Right renal cortex interstitium (tissue), 3 donors: Measurements from ENCODE around the gene MGLL. TPM values are rescaled to one million over a fixed set of nuclear protein-coding genes. Genes with fewer than 3 reads are reported as not detected.

Source experiments
- DNase-seq, 3 donors: peaks; one replicate each; pipeline ENCODE4 v3.0.0-alpha.2; 2013; ENCODE audit warnings: low read depth in 3 of 3, low spot score in 2 of 3
- polyA plus RNA-seq, 3 donors: library from polyadenylated mRNA; unstranded; fragments of 120-200 nt; gene quantifications; one replicate each; pipeline ENCODE4 v1.2.1, GENCODE V29; 2013; ENCODE audit not compliant: insufficient read length in 3 of 3

The MGLL gene
- polyA plus RNA-seq, 3 donors = 21.8 to 24.9 (median 23.0) TPM

DNA sequence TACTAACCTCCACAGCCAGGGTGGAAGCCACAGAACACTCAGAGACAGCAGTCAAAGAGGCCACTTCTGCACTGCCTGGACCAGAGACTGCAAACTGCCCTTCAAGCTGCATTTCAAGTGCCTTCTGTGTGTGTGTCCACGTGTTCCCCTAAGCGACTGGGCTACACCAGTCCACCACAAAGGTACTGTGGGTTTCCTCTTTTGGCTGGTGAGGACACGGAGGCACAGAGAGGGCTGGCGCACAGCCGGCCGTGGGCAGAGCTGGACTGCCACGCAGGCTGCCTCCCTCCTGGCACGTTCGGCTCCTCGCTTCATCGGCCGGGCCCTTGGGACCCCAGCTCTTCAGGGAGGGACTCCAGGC, 60.9 kb downstream of the MGLL start:
- DNase-seq = no peak

DNA sequence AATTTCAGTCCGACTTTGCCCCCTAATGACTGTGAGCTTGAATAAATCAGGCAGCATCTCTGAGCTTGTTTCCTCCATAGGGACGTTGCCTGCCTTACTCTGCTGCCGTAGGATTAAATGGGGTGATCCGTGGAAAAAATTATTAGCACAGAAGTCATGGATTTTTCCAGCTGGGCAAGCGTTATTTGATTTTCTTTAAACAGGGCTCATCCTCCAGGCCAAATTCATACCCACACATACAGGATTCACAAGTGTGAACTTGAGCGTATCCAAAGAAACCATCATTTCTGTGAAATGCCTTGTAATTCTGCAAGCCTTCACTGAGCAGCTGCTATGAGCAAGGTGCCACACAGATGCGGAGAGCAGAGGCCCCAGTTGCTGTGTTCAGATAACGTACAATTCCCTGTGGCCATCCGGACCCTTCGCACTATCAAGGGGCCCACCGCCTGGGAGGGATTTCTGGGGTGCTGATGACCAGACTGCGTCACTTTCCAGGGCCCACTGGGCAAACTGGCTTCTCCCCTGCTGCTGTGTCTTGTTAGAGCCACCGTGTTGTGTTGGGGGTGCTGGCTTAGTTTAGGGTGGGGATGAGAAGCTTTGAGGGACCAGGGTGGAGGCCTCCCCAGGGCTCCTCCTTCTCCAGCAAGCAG, 61.4 kb downstream of the MGLL start:
- no peak for DNase-seq

DNA sequence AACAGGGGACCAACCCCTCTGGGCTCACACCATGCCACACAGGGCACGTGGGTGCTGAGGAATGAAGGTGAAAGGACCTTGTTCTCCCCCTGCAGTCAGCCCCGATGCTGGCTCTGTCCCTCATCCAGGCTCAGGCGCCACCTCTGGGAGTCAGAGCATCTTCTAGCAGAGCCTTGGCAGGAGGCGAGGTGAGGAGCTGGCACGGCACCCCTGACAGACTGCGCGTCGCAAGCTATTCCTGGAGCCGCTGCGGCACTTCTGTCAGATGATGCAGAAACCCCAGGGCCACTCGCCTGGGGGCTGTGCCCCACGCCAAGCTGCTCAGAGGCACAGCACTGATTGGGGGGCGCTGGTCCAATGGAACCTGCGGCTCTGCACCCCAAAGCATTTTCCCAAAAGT, 62.0 kb downstream of the MGLL start:
- DNase-seq = no peak

DNA sequence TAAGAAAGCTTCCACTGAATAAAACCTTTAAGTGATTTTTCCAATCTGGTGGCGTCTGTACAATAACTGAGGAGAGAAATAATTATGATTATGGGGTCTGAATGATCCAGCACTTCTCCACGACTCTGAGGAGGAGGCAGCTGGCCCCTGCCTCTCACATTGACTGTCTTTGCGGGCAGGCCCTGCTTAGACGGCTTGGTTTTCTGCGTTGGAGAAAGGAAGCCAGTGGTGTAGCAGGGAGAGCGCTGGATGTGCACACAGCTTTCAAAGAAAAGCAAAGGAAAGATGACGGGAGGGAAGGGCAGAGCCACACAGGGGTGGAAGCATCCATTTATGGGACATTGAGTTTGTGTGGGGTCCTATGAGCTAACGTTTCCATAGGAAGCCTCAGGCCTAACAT, 62.5 kb downstream of the MGLL start:
- no peak for DNase-seq

DNA sequence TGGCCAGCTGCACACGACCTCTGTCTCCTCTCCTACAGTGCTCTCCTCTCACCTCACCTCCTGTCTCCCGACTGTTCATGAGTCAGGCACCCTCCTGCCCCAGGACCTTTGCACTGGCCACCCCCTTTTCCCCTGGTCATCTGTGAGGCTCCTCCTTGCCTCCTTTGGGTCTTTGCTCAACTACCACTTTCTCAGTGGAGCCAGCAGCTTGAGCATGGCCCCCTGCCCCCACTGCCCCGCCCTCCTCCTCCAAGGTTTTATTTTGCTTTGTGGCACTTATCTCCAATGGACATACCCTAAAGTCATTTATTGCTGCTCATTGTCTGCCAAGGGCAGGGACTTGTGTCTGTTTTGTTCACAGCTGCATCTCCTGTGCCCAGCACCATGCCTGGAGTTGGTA, 64.3 kb downstream of the MGLL start:
- no peak for DNase-seq

DNA sequence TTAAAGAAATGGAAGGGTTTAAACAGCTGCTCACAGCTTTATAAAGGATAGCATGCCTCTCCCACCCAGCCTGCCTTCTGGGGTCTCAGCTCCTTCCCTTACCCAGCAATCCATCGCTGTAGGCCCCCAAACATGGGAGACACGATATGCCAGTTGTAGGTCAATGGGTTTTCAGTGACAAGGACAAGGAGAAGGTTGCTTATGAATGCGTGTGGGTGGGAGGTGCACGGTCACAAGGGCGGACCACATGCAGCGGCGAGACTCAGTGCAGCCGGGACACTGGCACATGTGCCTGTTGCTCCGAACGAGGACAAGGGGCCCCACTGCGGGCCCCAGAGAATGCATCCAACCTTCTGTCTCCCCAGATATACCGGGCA, 67.0 kb downstream of the MGLL start:
- DNase-seq = no peak

DNA sequence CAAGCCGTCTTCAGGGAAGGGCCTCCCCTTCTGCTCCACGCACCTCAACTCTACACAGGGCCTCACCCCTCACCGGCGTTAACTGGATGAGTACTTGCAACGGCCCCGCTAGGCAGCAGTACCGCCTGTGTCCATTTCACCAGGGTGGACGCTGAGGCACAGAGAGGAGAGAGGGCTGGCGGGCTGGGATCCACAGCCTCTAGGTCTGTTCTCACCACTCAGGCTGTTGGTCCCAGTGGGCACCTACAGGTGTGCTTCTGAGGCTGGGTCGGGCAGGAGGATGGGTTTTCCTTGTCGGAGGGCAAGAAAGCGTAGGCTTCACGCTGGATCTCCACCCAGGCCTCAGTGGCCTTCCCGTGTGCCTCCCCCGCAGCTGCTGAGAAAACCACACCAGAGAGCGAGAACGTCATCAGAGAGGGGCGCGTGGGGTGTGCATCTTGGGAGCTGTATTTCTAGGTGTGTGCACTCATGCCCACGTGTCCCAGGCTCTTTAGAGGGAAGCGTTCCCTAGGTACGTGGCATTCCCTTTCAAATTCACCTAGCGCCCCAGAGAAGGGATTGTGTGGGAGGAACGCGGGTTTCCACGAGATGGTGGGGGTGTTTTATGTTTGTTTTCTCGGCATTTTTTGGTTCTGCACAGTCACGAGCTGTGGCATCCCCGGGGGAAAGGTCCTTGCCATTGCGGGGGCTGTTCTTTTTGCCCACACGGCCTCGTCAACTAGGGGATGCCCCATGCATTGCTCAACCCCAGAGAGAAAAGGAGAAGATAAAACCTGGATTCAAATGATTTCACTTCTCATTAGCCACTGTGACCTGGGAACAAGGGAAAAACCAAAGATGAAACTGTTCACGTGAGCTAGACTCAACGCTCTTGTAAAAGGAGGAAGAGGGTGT, 67.7 kb downstream of the MGLL start:
- DNase-seq = no peak

DNA sequence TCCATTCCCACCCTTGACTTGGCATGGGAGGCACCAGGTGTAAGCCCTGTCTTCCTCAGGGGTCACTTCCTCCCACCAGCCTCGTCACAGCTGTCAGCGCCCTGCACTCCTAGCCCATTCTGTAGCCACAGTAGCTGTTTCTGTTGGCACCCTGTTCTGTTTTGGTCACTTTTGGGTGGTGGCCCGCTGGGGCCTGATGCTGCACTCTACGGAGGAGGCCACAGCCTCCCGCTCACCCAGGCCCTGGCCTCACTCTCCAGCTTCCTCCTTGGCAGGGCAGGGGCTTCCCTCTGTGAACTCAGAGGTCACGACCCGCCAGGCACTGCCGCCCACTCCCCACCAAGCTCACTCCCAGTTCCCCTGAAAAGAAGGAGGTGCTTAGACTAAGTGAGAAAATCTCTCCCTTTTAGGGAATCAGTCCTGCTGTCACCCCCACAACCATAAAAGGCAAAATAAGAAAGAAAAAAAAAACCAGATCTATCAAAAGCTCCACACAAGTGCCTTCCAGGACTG, 68.4 kb downstream of the MGLL start:
- DNase-seq = no peak

DNA sequence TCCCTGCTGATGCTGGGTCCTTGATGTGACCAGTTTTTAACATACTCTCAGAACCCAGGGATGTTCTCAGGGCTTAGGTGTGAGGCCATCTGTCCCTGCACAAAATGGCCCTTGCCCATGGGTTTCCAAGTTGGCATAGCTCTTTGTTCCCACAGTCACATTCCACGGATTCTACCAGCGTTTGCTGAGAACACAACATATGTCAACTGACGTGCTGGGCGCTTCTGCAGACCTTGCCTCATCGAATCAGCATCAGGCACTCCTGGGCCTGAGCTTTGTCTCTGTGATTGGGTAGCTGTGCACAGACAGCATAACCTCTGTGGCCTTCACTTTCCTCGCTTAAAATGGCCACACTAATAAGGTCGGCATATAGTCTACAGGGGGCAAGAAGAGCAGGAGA, 69.0 kb downstream of the MGLL start:
- no peak for DNase-seq

DNA sequence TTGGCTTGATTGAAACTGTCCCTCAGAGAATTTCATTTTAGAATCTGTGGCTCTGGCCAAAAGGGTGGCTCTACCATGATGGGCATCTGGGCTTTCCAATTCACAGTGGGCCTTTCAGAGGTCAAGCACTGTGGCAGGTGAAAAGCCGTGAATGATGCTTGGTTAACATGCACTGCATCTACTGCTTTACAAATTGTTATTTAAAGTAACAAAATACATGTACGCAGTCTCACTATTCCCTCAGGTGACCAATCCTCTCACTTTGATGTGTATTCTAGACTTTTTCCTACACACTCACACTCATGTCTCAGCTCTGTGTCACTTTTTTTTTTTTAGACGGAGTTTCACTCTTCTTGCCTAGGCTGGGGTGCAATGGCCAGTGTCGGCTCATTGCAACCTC, 70.5 kb downstream of the MGLL start:
- DNase-seq = no peak

DNA sequence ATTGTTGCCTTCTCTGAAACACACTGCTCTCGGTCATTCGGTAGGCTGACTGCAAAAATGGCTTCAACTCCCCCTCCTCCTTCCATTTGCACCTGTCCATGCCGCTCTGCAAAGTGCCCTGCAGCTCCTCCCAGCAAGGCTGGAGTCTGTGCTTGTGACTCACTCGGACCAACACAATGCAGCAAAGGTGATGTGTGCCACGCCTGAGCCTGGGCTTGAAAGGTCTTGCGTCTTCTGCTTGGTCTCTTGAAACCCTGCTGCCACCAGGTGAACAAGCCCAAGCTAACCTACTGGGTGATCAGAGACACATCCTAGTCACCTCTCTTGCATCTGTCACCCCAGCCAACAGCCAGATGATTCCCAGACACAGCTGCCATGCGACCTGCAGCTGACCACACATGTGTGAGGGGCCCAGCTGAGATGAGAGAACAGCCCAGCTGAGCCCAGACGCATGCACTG, 71.1 kb downstream of the MGLL start:
- DNase-seq = no peak

DNA sequence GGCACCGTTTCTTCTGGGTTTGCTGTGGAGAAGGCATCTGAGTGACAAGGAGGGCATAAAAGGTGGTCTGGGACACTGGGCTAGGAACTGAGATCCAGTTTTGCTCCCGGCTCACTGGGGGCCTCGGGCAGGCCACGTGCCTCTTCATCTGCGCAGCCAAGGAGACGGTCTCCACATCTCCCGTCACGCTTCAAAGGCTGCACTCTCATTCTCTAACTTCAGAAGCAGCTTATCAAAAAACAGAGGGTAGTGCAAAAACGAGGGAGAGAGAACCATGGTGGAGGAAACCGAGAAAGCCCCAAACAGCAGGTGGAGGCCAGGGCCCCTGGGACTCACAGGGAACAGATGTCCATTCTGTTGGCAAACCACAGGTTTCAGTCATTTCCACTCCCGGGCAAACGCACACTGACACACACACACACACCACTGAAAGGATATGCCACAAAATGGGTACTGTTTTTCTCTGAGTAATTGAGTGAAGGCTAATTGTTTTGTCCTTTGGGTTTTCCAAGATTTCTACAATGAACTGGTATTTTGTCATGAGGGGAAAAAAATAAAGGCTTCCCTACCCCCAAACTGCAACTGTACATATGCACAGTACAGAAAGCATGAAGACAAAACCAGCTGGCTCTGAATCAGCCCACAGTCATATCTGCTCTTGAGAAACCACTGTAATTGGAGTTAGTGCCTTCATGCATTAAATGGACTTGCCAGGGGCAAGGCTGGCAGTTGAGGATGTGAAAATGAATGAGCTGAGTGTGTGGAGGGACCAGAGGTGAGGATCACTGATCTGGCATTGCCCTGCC, 71.9 kb downstream of the MGLL start:
- no peak for DNase-seq

DNA sequence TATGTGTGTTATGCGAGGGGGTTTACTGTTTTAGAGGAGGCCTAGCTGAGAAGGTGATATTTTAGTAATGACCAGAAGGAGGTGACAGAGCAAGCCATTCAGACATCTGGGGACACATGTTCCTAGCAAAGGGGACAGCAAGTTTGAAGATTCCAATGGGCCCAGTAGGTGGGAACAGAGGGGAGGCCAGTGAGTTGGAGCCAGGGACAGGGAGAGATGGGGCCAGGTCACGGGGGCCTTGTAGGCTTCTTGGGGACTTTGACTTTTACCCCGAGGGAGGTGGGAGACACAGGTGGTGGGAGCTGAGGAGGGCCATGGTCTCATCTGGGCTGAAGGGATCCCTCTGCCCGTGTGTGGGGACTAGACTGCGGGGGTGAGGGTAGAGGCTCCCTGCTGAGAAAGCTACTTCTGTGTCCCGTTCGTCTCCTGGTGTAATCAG, 72.5 kb downstream of the MGLL start:
- DNase-seq = no peak

DNA sequence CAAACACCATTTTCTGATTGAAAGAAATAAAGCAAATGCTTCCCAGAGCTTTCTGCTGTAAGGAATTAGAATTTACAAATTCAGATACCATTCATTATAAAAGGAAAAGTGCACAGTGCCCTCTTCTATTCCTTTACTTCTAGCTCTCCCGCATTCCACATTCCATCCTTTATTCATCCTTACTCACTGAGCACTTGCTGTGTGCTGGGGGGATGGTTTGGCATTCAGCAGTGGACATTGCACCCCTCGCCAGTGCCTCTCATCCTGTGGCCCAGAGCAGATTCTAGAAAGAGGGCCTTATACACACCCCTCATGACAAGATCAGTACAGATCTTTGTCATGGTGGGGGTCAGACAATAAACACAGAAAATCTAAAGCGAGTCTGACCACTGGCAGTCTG, 73.0 kb downstream of the MGLL start:
- no peak for DNase-seq

DNA sequence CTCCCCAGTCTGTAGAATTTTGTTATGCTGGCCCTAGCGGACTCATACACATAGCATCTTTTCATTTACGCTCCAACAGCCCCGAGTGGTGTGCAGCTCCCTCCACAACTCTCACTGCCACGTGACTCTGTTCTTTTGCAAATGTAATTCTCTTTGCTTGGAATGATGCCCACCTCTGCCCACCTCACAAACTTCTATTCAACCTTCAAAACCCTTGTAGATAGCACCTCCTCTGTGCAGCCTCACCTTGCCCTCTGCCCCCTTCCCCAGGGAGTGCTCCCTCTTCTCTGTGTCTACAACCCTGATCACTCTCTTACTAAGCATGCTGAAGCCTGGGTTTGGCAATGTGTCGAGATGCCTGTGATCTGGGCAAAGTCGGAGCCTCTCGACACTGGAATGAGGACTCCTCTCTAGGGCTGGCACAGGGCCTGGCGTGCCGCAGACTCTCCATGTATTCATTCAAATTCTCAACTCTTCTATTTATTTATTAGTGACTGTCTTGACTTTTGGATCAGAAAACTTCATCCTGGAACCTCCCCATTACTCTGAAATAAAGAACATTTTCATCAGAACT, 73.5 kb downstream of the MGLL start:
- DNase-seq = no peak

DNA sequence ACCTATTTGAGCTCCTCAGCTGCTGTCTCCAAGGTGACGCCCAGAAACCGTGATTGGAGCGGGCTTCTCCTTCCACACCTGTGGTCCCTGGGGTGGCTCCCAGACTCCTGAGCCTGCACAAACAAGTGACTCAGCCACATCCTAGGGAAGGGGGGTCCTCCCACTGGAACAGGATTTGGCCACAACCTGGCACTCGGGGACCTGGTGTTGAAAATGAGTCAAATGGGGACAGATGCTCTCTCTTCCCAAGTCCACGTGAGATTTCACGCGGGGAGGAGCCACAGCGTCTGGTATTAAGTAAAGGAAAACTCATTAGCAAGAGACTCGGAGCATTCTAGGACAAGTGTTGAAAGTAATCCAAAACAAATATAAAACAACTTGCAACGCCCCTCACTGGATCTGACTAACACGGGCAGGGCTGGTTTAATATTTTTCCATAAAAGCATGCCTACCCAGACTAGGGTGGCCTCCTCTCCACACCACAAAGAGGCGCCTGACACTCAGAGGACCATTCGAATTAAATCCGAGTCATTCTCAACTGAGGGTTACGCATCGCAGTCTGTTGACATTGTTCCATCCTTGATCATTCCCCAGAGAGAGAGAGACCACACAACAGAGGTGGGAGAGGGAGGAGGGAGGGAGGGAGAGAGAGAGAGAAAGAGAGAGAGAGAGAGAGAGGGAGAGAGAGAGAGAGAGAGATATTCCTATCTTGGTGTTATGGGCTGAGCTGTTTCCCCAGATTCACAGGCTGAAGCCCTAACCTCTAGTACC, 74.4 kb downstream of the MGLL start:
- DNase-seq = no peak

DNA sequence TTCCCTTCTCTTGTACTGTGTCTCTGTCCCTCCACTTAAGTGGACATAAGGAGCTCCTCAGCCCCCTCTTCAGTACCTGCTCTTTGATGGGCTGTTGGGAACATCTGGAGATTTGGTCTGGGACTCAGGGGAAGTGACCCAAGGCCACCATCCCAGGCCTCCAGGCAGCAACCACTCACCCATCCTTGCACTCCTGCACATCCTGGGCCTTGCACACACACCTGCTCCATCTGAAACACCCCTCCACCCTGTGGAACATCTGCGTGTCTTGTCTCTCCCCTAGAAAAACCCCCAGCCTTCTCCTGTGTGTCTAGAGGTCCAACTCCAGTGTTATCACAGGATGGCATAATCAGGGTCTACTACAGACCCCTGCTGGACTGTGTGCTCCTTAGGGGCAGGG, 75.2 kb downstream of the MGLL start:
- no peak for DNase-seq

DNA sequence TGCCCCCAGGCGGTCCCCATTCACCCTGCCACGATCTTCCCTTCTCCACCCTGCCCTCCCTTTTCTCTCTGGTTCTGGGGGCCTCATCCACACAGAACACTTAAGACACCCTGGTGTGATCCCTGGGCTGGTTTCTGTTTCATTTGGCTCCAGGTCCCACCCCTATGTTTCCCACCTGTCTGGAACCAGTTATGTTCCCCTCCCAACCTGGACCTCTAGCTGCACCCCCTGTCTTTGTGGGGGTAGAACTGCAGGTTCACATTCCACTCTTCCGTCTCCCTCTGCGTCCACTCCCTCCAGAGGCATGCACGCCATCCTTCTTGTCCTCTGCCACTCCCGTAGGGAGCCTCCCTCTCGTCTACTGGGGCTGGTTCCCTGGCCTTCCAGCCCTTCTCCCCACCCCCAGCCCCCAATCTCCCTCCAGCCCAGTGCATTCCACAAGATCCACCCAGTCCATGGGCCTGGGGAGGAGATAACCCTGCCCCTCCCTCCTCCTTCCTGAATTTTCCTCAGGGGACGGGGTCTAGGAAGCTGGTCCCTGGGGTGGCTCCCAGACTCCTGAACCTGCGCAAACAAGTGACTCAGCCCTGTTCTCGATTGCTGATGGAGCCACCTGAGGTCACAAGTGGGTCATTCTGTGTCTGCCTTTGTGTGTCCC, 75.8 kb downstream of the MGLL start:
- no peak for DNase-seq

DNA sequence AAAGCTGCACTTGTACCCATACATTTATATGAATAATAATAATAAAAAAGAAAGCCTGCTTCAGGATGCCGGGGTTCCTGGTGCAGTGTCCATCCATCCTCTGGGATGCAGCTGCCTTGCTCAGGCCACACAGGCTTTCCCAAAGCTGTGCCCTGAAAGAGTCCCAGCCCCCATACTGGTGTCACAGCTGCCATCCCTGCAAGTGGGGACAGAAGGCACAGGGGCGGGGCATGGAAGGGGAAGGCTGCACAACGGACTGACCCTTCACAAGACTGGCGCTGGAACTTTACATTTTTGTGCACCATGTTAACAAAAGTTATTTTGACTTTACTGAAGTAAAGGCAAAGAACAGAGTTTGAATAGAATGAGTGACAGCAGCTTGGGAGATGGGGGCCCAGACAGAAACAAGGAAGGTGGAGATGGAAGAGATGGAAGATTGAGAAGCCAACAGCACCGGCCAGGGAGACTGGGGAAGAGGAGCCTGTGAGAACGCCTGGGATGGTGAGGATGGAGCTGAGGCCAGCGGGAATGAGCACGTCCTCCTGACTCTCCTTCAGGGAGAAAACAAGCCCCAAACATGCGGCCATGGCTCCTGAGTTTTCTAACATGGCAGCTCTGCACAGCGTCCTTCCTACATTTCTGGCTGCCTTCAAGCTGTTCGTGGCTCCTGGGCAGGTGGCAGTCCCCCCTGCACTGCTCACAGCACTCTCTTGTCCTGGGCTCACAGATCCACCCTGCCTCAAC, 76.5 kb downstream of the MGLL start:
- no peak for DNase-seq
